GM20000 (cell line): Measurements from ENCODE around the gene PRPF39.

Source experiments
- DNase-seq: peaks from one replicate; pipeline ENCODE4 v3.0.0; 2012; ENCODE audit warnings: low spot score
- TF ChIP-seq, protein P1 (sequence below): IDR thresholded peaks from 2 replicates; pipeline ENCODE4 v1.5.1; 2012; ENCODE audit warnings: mild to moderate bottlenecking, control low read depth; ENCODE audit errors: extremely low read depth, missing control alignments

The PRPF39 gene

DNA sequence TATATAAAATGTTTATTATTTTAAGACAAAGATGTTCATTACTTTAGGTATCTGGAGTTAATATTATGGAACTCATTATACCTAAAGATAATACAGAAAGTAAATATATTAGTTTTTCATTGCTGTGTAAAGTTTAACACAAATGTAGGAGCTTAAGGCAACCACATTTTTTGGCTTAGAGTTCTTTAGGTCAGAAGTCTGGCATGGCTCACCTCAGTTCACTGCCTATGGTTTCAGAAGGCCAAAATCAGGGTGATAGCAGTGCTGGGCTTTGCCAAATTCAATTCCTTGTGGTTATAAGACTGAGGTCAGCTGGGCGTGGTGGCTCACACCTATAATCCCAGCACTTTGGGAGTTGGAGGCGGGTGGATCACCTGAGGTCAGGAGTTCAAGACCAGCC, 35.5 kb upstream of the PRPF39 start:
- TF ChIP-seq, protein P1, sequence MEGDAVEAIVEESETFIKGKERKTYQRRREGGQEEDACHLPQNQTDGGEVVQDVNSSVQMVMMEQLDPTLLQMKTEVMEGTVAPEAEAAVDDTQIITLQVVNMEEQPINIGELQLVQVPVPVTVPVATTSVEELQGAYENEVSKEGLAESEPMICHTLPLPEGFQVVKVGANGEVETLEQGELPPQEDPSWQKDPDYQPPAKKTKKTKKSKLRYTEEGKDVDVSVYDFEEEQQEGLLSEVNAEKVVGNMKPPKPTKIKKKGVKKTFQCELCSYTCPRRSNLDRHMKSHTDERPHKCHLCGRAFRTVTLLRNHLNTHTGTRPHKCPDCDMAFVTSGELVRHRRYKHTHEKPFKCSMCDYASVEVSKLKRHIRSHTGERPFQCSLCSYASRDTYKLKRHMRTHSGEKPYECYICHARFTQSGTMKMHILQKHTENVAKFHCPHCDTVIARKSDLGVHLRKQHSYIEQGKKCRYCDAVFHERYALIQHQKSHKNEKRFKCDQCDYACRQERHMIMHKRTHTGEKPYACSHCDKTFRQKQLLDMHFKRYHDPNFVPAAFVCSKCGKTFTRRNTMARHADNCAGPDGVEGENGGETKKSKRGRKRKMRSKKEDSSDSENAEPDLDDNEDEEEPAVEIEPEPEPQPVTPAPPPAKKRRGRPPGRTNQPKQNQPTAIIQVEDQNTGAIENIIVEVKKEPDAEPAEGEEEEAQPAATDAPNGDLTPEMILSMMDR: no peak
- DNase-seq: no peak

DNA sequence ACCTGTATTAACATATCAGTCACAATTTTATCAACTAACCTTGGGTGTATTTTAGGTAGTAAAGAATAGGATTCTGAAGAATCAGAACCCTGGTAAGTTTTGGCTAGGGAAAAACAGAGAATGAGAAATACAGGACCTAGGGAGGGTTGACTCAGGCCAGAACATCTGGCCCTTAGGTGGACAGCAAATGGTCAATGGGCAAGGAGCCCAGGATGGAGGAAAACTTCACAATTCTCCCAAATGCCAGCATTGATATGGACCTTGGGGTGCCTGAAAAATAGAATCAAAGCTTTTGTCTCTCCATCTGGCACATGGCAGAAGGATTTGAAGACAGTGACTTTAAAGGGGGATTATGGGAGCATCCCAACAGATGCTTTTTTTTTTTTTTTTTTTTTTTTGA, 32.7 kb upstream of the PRPF39 start:
- DNase-seq: no peak
- TF ChIP-seq, protein P1: no peak

DNA sequence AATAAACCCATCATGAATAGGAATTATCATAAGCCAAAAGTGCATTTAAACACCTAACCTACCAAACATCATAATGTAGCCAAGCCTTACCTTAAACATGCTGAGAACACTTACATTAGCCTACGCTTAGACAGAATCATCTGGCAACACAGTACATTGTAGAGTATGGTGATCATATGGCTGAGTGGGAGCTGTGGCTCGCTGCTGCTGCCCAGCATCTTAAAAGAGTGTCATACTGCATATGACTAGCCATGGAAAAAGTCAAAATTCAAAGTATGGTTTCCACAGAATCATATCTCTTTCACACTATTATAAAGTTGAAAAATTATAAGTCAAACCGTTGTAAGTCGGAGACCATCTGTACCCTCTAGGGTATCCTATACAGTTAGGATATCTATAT, 32.0 kb upstream of the PRPF39 start:
- no peak for DNase-seq
- TF ChIP-seq, protein P1: no peak

DNA sequence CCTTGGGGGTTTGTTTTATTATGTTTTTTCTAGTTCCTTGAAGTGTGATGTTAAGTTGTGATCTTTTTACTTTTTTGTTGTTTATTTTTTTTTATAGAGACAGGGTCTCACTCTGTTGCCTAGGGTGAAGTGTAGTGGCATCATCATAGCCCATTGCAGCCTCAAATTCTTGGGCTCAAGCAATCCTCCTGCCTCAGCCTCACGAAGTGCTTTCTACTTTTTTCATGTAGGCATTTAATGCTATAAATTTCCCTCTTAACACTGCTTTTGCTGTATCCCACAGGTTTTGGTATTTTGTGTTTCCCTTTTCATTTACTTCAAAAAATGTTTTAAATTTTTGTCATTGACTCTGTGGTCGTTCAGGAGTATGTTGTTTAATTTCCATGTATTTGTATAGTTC, 26.6 kb upstream of the PRPF39 start:
- DNase-seq: no peak
- TF ChIP-seq, protein P1: no peak

DNA sequence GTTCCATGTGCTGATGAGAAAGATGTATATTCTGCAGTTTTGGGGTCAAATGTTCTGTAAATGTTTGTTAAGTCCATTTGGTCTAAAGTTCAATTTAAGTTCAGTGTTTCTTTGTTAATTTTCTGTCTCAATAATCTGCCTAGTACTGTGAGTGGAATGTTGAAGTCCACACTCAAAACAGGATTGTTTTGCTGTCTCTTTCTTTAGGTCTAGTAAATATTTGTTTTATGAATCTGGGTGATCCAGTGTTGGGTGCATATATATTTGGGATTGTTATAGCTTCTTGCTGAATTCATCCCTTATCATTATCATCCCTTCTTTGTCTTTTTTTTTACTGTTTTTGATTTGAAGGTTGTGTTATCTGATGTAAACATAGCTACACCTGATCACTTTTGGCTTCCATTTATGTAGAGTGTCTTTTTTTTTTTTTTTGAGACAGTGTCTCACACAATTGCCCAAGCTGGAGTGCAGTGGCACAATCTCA, 26.0 kb upstream of the PRPF39 start:
- TF ChIP-seq, protein P1: no peak
- DNase-seq: no peak

DNA sequence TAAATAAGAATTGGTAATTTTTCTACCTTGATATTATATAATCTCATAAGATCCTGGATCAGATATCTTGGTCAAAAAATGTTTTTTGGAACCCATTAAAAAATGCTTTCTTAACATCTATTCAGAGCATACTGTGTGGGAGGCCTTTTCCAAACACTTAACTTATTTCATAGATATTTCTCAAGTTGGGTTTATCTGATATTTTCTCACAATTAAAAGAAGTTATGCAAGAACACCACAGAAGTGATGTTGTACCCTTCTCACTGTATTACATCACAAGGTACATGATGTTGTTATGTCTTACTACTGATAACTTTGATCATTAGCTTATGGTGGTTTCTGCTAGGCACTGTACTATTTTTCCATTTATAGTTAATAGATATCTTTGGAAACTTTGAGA, 23.4 kb upstream of the PRPF39 start:
- TF ChIP-seq, protein P1: no peak
- DNase-seq: no peak

DNA sequence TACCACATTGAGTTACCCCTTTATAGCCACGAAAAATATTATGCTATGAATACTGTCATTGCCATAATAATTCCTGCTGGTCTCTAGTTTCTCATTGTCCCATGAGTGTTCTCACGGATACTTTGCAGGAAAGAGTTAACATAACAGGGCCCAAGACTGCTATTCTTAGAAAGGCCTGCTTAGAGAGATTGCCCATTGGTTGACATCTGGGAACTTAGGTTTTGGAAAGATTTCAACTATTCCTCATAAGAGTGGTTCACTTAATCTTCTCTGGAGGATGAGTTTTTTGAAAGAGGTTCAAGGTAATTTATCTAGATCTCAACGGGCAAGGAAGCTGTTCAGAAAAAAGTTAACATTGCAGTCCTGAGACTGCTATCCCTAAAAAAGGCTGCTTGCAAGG, 18.4 kb upstream of the PRPF39 start:
- TF ChIP-seq, protein P1: no peak

More for the DNA sequence above, 18.4 kb upstream of the PRPF39 start:
- DNase-seq: no peak
